ENCODE results near the gene CAPN11. TPM values are rescaled to one million over a fixed set of nuclear protein-coding genes. Genes with fewer than 3 reads are reported as not detected.

Gene CAPN11
- total and polyA plus RNA-seq, 7 donors: 0.05 to 0.32 (median 0.13) TPM; not detected in 3

GRCh38 chr6:44129841-44130322, 28.7 kb upstream of the CAPN11 start:
- WGBS, 3 donors: 83 to 88% (median 88%) methylated on average over 2 of the region's 2 CpGs
- peaks cover 0 to 17% of the 10 kb centered on the region in 2 donors for H3K36me3 ChIP-seq (ENCODE audit: insufficient read depth in 1 of 2, low read depth in 1 of 2)
- no peak overlapping the region for H3K27ac ChIP-seq
- peaks cover 31% of the 10 kb centered on the region for H3K4me1 ChIP-seq
- H3K27me3 ChIP-seq (ENCODE audit: insufficient read depth in 3 of 3, low read length in 2 of 3): no peaks in the 10 kb centered on the region
- no peak for TF ChIP-seq CTCF (IDR thresholded peaks at IDR 0.05)
- ATAC-seq (no peak), DNase-seq (no peak)
- intact Hi-C loops (cut with DNase I): loop anchor here in 1 of 2 donors (5.0 kb wide), 1 partner anchor 33 kb away; no protein-coding TSS in a partner anchor
- no peaks in the 10 kb centered on the region for H3K9me3 ChIP-seq
- no peak overlapping the region for H3K4me3 ChIP-seq

- intact Hi-C loops (cut with DNase I): loop anchor here in 1 of 2 donors (5.0 kb wide), 1 partner anchor 35 kb away; no protein-coding TSS in a partner anchor
These were observed 26.7 kb upstream of the CAPN11 start for GRCh38 chr6:44131892-44132291.

GRCh38 chr6:44132476-44132875, 26.1 kb upstream of the CAPN11 start:
- H3K27me3 ChIP-seq (ENCODE audit: insufficient read depth in 3 of 3, low read length in 2 of 3): no peaks in the 10 kb centered on the region
- 77 to 88% (median 87%) methylated on average over 4 of the region's 4 CpGs for WGBS, 3 donors

More at GRCh38 chr6:44131892-44132291, 26.7 kb upstream of the CAPN11 start:
- Histone ChIP-seq H3K27ac (no peak overlapping the region), H3K4me3 (no peak overlapping the region), H3K4me1 (peaks cover 23% of the 10 kb centered on the region), H3K9me3 (no peaks in the 10 kb centered on the region), H3K36me3 (ENCODE audit: insufficient read depth in 1 of 2, low read depth in 1 of 2) (peaks cover 0 to 37% of the 10 kb centered on the region in 2 donors), H3K27me3 (ENCODE audit: insufficient read depth in 3 of 3, low read length in 2 of 3) (no peaks in the 10 kb centered on the region)
- DNase-seq (no peak), ATAC-seq (no peak)
- TF ChIP-seq CTCF (IDR thresholded peaks at IDR 0.05): no peak
- WGBS, 3 donors: 61 to 81% (median 70%) methylated on average over 2 of the region's 2 CpGs

GRCh38 chr6:44133003-44133931, 25.4 kb upstream of the CAPN11 start:
- H3K9me3 ChIP-seq: no peaks in the 10 kb centered on the region
- TF ChIP-seq CTCF (IDR thresholded peaks at IDR 0.05): no peak
- H3K4me1 ChIP-seq: peaks cover 22% of the 10 kb centered on the region
- 24 to 36% (median 35%) methylated on average over 9 of the region's 9 CpGs for WGBS, 3 donors
- intact Hi-C loops (cut with DNase I): loop anchor here in 1 of 2 donors (5.0 kb wide), 1 partner anchor 36 kb away; no protein-coding TSS in a partner anchor
- peak overlapping the region; percentile 34 for H3K4me3 ChIP-seq
- peak overlapping the region; percentile 46 for H3K27ac ChIP-seq
- ATAC-seq (peak; percentile 53 to 83 (median 61)), DNase-seq (peak; percentile 44 to 79)
- H3K27me3 ChIP-seq (ENCODE audit: insufficient read depth in 3 of 3, low read length in 2 of 3): no peaks in the 10 kb centered on the region
- peaks cover 0 to 51% of the 10 kb centered on the region in 2 donors for H3K36me3 ChIP-seq (ENCODE audit: insufficient read depth in 1 of 2, low read depth in 1 of 2)

More at GRCh38 chr6:44132476-44132875, 26.1 kb upstream of the CAPN11 start:
- Histone ChIP-seq H3K36me3 (ENCODE audit: insufficient read depth in 1 of 2, low read depth in 1 of 2) (peaks cover 0 to 43% of the 10 kb centered on the region in 2 donors), H3K9me3 (no peaks in the 10 kb centered on the region), H3K4me3 (no peak overlapping the region), H3K27ac (peak overlapping the region; percentile 46), H3K4me1 (peaks cover 23% of the 10 kb centered on the region)
- DNase-seq (no peak), ATAC-seq (no peak)
- intact Hi-C loops (cut with DNase I): loop anchor here in 1 of 2 donors (5.0 kb wide), 1 partner anchor 35 kb away; no protein-coding TSS in a partner anchor
- no peak for TF ChIP-seq CTCF (IDR thresholded peaks at IDR 0.05)

All from psoas muscle (tissue), 8 donors.